ENCODE data around the gene RASD1. TPM values are rescaled to one million over a fixed set of nuclear protein-coding genes. Genes with fewer than 3 reads are reported as not detected.

Gene RASD1
- polyA plus RNA-seq, 1 experiment: 0.55 TPM

DNA sequence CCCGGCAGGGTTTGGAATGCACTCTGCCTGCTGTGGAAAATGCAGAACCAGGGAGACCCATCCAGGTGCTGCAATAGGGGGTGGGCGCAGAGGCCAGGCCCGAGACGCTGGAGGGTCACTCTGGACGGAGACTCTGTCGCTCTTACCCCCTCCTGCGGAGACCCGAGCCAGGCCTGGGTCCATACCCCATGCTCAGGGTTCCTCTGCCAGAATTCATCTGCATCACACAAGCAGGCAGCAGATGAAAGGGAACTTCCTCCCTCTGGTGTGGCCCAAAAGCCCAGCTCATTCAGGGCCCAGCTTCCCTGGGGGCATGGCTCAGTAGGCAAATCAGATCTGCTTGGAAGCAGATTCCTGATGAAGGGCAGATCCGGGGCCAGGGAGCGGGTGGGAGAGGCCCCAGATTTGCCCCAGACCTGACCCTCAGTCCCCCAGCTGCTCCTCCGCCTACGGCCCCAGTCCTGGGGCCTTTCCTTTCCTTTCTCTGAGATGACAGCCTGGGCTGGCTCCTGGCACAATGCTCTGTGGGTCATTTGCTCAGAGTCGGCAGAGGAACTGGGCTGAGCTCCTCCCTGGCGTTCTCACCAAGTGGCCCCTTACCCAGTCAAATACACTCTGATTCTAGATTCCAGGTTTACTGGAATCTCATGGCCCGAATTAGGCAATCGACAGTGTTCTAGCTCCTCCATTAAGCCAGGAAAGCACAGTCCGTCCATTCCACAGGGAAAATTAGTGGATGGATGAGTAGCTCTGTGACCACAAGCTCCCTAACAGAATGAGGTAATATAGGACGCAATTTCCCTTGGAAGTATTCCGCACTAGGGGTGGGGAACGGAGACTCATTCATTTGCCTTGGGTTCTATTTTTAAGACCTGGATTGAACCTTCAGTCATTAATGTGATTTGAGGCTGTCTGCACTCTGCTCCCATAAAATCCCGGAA lies 19.1 kb upstream of the RASD1 start:
- H3K27ac ChIP-seq (ENCODE audit: low read depth, low read length): no peak overlapping the region
- H3K9me3 ChIP-seq (ENCODE audit: control insufficient read depth, insufficient read depth, low read length): no peaks in the 10 kb centered on the region; the same call in 1 of the 2 replicates
- CTCF ChIA-PET: interaction anchor here (1.7 kb wide), 1 partner anchor 18 kb away, joined by 4 read pairs; no protein-coding TSS in a partner anchor
- POLR2A ChIA-PET: interaction anchor here (1.5 kb wide), 1 partner anchor 19 kb away, joined by 10 read pairs; the partner anchor contains the start of gene RASD1
- H3K4me3 ChIP-seq (ENCODE audit: low read depth, low read length): no peak overlapping the region
- DNase-seq (ENCODE audit: low read depth, low spot score): no peak
- H3K27me3 ChIP-seq (ENCODE audit: control insufficient read depth, insufficient read depth, low read length): peaks cover 2% of the 10 kb centered on the region
- TF ChIP-seq, protein P1, sequence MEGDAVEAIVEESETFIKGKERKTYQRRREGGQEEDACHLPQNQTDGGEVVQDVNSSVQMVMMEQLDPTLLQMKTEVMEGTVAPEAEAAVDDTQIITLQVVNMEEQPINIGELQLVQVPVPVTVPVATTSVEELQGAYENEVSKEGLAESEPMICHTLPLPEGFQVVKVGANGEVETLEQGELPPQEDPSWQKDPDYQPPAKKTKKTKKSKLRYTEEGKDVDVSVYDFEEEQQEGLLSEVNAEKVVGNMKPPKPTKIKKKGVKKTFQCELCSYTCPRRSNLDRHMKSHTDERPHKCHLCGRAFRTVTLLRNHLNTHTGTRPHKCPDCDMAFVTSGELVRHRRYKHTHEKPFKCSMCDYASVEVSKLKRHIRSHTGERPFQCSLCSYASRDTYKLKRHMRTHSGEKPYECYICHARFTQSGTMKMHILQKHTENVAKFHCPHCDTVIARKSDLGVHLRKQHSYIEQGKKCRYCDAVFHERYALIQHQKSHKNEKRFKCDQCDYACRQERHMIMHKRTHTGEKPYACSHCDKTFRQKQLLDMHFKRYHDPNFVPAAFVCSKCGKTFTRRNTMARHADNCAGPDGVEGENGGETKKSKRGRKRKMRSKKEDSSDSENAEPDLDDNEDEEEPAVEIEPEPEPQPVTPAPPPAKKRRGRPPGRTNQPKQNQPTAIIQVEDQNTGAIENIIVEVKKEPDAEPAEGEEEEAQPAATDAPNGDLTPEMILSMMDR (IDR thresholded peaks at IDR 0.05; ENCODE audit: low read depth, low read length): no peak

DNA sequence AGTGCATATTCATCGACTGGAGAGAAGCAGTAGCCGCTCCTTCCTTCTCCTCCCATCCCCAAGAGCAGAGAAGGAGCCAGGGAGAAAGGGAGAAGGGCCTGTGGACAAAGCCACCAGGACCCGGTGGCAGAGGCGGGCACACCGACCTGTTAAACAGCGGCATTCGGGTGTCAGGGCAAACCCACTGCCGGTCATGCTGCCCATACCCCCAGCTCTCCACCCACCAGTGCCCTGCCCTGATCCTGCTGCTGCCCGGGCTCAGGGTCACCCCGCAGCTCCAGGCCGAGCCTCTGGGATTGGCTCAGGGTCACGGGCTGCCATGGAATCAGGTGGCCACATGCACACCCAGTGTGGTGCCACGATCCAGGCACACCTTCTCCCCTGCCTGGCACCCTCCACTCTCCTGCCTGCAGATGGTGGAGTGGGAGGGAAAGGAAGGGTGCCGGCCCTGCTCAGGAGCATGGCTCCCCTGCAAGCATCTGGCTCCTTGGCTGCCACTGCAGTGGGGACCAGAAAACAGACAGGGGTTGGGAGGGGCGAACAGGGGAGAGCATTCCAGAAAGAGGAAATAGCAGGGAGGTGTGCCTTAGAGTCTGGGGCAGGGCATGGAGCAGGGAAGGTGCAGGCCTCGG lies 18.3 kb upstream of the RASD1 start:
- Histone ChIP-seq H3K4me3 (ENCODE audit: low read depth, low read length) (no peak overlapping the region), H3K27ac (ENCODE audit: low read depth, low read length) (no peak overlapping the region), H3K9me3 (ENCODE audit: control insufficient read depth, insufficient read depth, low read length) (no peaks in the 10 kb centered on the region; the same call in 1 of the 2 replicates), H3K27me3 (ENCODE audit: control insufficient read depth, insufficient read depth, low read length) (peaks cover 2% of the 10 kb centered on the region)
- ChIA-PET POLR2A (no interaction called here), CTCF (interaction anchor here (0.9 to 1.4 kb wide), 2 partner anchors 18 to 54 kb away, joined by 3 read pairs; no protein-coding TSS in a partner anchor)
- TF ChIP-seq, protein P1 (IDR thresholded peaks at IDR 0.05; ENCODE audit: low read depth, low read length): no peak
- no peak for DNase-seq (ENCODE audit: low read depth, low spot score)

DNA sequence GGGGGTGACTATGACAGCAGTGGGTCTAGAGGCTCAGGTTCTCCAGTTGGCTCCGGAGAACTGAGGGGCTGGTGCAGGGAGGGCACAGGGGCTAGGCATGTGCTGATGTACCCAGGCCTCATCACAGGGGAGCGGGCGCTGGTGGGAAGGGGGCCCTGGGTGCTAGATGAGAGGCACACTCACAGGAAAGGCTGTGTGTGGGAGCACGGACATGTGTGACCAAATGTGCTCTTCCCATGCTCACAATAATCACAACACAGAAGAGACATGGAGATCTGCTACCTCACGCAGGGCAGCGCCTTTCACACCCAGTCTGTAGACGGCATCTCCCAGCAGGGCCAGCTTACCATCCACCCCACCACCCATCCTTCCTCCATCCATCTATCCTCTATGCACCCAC lies 17.4 kb upstream of the RASD1 start:
- POLR2A ChIA-PET: no interaction called here
- Histone ChIP-seq H3K27me3 (ENCODE audit: control insufficient read depth, insufficient read depth, low read length) (no peaks in the 10 kb centered on the region), H3K27ac (ENCODE audit: low read depth, low read length) (no peak overlapping the region), H3K4me3 (ENCODE audit: low read depth, low read length) (no peak overlapping the region), H3K9me3 (ENCODE audit: control insufficient read depth, insufficient read depth, low read length) (no peaks in the 10 kb centered on the region; the same call in 1 of the 2 replicates)
- CTCF ChIA-PET: interaction anchor here (0.9 to 1.4 kb wide), 2 partner anchors 17 to 55 kb away, joined by 3 read pairs; no protein-coding TSS in a partner anchor
- no peak for DNase-seq (ENCODE audit: low read depth, low spot score)
- TF ChIP-seq, protein P1 (IDR thresholded peaks at IDR 0.05; ENCODE audit: low read depth, low read length): no peak

DNA sequence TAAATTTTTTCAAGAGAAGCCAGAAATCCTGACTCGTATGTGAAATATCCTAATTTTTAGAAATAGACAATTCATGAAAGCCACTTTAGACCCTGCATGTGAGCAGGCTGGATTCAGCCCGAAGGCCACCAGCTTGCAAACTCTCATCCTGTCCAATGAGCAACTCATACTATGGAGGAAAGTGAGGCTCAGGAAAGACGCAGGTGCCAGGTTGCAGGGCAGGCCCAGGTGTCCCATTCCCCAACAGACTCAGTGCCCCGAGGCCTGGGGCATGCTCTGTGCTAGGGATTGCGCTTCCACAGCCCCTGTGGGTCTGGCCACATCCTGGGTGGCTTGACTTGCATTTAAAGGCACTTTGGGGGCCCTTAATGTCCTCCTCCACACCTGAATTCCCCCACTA lies 16.7 kb upstream of the RASD1 start:
- DNase-seq (ENCODE audit: low read depth, low spot score): no peak
- no peaks in the 10 kb centered on the region for H3K27me3 ChIP-seq (ENCODE audit: control insufficient read depth, insufficient read depth, low read length)

More for the DNA sequence above, 16.7 kb upstream of the RASD1 start:
- ChIA-PET CTCF (interaction anchor here (1.3 to 1.4 kb wide), 2 partner anchors 16 to 101 kb away, joined by 3 read pairs; no protein-coding TSS in a partner anchor), POLR2A (interaction anchor here (3.1 kb wide), 1 partner anchor 17 kb away, joined by 39 read pairs; the partner anchor contains the start of gene RASD1)
- Histone ChIP-seq H3K4me3 (ENCODE audit: low read depth, low read length) (no peak overlapping the region), H3K27ac (ENCODE audit: low read depth, low read length) (no peak overlapping the region), H3K9me3 (ENCODE audit: control insufficient read depth, insufficient read depth, low read length) (no peaks in the 10 kb centered on the region; the same call in 1 of the 2 replicates)
- TF ChIP-seq, protein P1 (IDR thresholded peaks at IDR 0.05; ENCODE audit: low read depth, low read length): no peak
